ENCODE measurements around the gene KCTD14.

KCTD14 gene

GRCh38 chr11:78019808-78020207 is 3.3 kb downstream of the KCTD14 start:
- TF ChIP-seq GATA2 (IDR thresholded peaks at IDR 0.05; ENCODE audit: low read depth, low read length) (no peak), GATA3 (IDR thresholded peaks at IDR 0.05; ENCODE audit: low read depth, low read length) (no peak)

GRCh38 chr11:78015878-78016277 is 7.2 kb downstream of the KCTD14 start:
- no peak for TF ChIP-seq GATA2 (IDR thresholded peaks at IDR 0.05; ENCODE audit: low read depth, low read length)
- no peak for TF ChIP-seq GATA3 (IDR thresholded peaks at IDR 0.05; ENCODE audit: low read depth, low read length)

- TF ChIP-seq GATA2 (IDR thresholded peaks at IDR 0.05; ENCODE audit: low read depth, low read length): no peak
- no peak for TF ChIP-seq GATA3 (IDR thresholded peaks at IDR 0.05; ENCODE audit: low read depth, low read length)
These were observed 11.8 kb downstream of the KCTD14 start for GRCh38 chr11:78011301-78011700.

GRCh38 chr11:78010755-78011154 is 12.3 kb downstream of the KCTD14 start:
- TF ChIP-seq GATA3 (IDR thresholded peaks at IDR 0.05; ENCODE audit: low read depth, low read length) (no peak), GATA2 (IDR thresholded peaks at IDR 0.05; ENCODE audit: low read depth, low read length) (no peak)

- TF ChIP-seq GATA3 (IDR thresholded peaks at IDR 0.05; ENCODE audit: low read depth, low read length): no peak
- TF ChIP-seq GATA2 (IDR thresholded peaks at IDR 0.05; ENCODE audit: low read depth, low read length): no peak
These were observed 12.8 kb downstream of the KCTD14 start for GRCh38 chr11:78010304-78010703.

GRCh38 chr11:78009062-78009461 is 14.0 kb downstream of the KCTD14 start:
- no peak for TF ChIP-seq GATA3 (IDR thresholded peaks at IDR 0.05; ENCODE audit: low read depth, low read length)
- no peak for TF ChIP-seq GATA2 (IDR thresholded peaks at IDR 0.05; ENCODE audit: low read depth, low read length)

- peak; percentile 50 for TF ChIP-seq GATA2 (IDR thresholded peaks at IDR 0.05; ENCODE audit: low read depth, low read length)
- TF ChIP-seq GATA3 (IDR thresholded peaks at IDR 0.05; ENCODE audit: low read depth, low read length): no peak
These were observed 22.9 kb downstream of the KCTD14 start for GRCh38 chr11:78000193-78000592.

- no peak for TF ChIP-seq GATA2 (IDR thresholded peaks at IDR 0.05; ENCODE audit: low read depth, low read length)
- no peak for TF ChIP-seq GATA3 (IDR thresholded peaks at IDR 0.05; ENCODE audit: low read depth, low read length)
These were observed 23.5 kb downstream of the KCTD14 start for GRCh38 chr11:77999446-78000030.

- TF ChIP-seq GATA2 (IDR thresholded peaks at IDR 0.05; ENCODE audit: low read depth, low read length): no peak
- no peak for TF ChIP-seq GATA3 (IDR thresholded peaks at IDR 0.05; ENCODE audit: low read depth, low read length)
These were observed 28.4 kb downstream of the KCTD14 start, which contains the start of gene INTS4 for GRCh38 chr11:77994434-77995362. TSS of gene INTS4 (minus strand) at chr11:77994668. CDS start at chr11:77994643, 25 bp downstream.

GRCh38 chr11:77993902-77994301 is 29.2 kb downstream of the KCTD14 start:
- no peak for TF ChIP-seq GATA2 (IDR thresholded peaks at IDR 0.05; ENCODE audit: low read depth, low read length)
- no peak for TF ChIP-seq GATA3 (IDR thresholded peaks at IDR 0.05; ENCODE audit: low read depth, low read length)

- no peak for TF ChIP-seq GATA2 (IDR thresholded peaks at IDR 0.05; ENCODE audit: low read depth, low read length)
- no peak for TF ChIP-seq GATA3 (IDR thresholded peaks at IDR 0.05; ENCODE audit: low read depth, low read length)
These were observed 32.1 kb downstream of the KCTD14 start for GRCh38 chr11:77990981-77991380.

GRCh38 chr11:77981346-77981947 is 41.6 kb downstream of the KCTD14 start:
- TF ChIP-seq GATA3 (IDR thresholded peaks at IDR 0.05; ENCODE audit: low read depth, low read length) (no peak), GATA2 (IDR thresholded peaks at IDR 0.05; ENCODE audit: low read depth, low read length) (no peak)

GRCh38 chr11:77968337-77968736 is 54.7 kb downstream of the KCTD14 start:
- TF ChIP-seq GATA3 (IDR thresholded peaks at IDR 0.05; ENCODE audit: low read depth, low read length): no peak

- TF ChIP-seq GATA3 (IDR thresholded peaks at IDR 0.05; ENCODE audit: low read depth, low read length): no peak
- no peak for TF ChIP-seq GATA2 (IDR thresholded peaks at IDR 0.05; ENCODE audit: low read depth, low read length)
These were observed 55.3 kb downstream of the KCTD14 start for GRCh38 chr11:77967753-77968152.

Data from SH-SY5Y (cell line).